GM04504 (cell line): ENCODE data around the gene ABHD2.
"Not testable (repeated sequence)": the region's sequence is repeated elsewhere in the genome, so short reads cannot be mapped to it uniquely, and the experiment has no call there.

ENCODE experiments used
- DNase-seq: peaks from one replicate; pipeline ENCODE4 v3.0.0-alpha.2; 2012; ENCODE audit warnings: low read depth

The ABHD2 gene

GRCh38 chr15:89087830-89088604, at the start of gene ABHD2:
TSS of gene ABHD2 (plus strand) at chr15:89088456. CDS start at chr15:89116328, 27,872 bp downstream.
- peak; percentile 100 for DNase-seq

DNA sequence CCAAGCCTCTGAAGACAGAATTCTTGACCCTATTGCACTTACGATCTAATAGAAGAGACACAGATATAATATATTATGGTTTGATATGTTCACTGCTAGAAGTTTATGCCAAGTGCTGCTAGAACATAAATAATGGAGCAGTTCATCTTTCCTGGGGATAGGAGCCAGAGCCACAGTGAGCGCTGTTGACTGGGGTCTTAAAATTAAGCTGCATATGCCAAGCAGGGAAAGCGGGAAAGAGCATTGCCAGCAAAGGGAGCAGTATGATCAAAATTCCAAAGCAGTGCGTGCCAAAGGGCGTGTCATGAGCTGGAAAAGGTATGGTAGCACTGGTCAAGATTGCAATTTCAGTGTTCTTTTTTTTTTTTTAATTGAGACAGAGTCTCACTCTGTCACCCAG, 49.1 kb upstream of the ABHD2 start:
- DNase-seq: no peak

DNA sequence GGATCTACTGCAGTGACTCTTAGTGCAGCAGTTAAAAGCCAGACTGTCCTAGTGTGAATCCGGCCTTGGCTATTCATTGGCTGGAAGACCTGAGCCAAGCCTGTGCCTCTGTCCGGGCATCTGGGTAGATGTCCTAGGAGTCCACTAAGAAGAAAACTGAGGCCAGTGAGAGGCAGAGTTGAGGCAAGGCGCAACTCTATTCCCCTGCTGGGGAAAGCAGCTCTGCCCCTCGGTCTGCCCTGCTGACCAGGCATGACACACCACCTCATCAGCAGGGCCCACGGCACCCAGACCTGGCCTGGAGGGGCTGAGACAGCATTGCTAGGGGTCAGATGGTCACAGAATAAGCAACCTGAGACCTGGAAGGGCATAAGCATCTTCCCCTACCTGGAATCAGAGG, 46.7 kb upstream of the ABHD2 start:
- no peak for DNase-seq

GRCh38 chr15:89042387-89042786, 45.9 kb upstream of the ABHD2 start:
- DNase-seq: no peak

DNA sequence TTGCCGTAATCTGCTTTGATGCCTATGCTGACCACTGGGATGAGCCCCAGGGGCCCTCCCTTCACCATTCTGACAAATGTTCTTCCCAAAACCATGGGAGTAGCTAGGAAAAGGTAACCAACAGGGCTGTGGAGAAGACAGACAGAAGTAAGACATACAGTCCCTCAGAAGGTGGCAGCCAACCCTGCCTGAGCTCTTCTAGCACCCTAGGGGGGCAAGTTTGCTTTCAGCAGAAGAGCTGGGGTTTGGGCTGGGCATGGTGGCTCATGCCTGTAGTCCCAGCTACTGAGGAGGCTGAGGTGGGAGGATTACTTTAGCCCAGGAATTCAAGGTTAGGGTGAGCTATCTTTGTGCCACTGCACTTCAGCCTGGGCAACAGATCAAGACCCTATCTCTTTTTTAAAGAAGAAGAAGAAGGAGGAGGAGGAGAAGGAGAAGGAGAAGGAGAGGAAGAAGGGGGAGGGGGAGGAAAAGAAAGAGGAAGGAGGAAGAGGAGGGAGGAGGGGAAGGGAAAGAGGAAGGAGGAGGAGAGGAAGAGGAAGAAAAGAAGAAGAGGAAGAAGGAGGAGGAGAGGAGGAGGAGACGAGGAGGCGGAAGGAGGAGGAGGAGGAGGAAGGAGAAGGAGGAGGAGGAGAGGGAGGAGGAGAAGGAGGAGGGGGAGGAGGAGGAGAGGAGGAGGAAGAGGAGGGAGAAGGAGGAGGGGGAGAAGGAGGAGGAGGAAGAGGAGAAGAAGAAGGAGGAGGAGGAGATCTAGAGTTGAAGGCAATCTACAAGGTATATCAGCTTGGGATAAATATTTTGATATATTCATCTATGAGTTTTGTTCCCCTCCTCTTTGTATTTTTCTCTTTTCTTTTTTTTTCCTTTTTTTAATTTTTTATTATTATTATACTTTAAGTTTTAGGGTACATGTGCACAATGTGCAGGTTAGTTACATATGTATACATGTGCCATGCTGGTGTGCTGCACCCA, 44.9 kb upstream of the ABHD2 start:
- no peak for DNase-seq

- not testable (repeated sequence) for DNase-seq
Observed at GRCh38 chr15:89049016-89049666, 39.1 kb upstream of the ABHD2 start.

- DNase-seq: peak; percentile 89
Observed at GRCh38 chr15:89051875-89052274, 36.4 kb upstream of the ABHD2 start.

- DNase-seq: peak; percentile 91
Observed at GRCh38 chr15:89052474-89052873, 35.8 kb upstream of the ABHD2 start.

DNA sequence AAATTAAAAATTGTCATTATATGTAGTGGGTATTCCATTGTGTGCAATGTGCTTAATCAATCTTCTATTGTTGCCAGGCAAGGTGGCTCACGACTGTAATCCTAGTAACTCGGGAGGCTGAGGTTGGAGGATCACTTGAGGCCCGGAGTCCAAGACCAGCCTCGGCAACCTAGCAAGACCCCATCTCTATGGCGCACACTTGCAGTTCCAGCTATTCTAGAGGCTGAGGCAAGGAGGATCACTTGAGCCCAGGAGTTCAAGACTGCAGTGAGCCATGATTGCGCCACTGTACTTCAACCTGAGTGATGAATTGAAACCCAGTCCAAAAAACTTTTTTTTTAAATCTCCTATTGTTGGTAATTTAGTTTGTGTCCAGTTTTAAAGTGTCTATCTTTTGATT, 33.4 kb upstream of the ABHD2 start:
- no peak for DNase-seq

DNA sequence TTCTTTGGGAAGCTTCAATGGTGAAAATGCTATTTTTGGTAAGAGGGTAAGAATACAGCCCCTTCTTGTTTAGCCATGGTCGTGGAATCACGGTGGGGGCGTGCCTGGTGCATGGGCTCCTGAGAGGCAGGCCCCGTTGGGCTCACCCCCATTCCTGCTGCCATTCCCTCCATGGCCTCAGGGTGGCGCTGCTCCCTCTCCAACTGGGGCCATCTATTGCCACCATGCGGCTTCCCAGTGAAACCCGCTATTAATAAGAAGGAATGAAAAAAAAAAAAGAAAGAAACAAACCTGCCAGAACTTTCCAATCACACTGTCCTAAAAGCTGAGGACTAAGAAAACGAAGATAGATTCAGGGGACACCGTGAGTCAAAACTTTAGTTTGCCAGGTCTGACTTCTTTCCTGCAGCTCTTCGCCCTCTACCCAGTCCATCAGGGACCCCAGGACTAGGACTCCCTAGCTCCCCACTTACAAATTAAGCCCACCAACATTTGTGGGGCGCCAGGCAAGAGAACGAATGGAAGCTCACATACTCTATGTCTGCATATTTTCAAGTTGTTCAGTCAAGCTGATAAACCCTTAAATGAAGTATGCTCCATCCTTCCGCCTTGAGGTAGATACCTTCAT, 30.6 kb upstream of the ABHD2 start:
- DNase-seq: peak; percentile 44

GRCh38 chr15:89058376-89058775, 29.9 kb upstream of the ABHD2 start:
- DNase-seq: no peak

DNA sequence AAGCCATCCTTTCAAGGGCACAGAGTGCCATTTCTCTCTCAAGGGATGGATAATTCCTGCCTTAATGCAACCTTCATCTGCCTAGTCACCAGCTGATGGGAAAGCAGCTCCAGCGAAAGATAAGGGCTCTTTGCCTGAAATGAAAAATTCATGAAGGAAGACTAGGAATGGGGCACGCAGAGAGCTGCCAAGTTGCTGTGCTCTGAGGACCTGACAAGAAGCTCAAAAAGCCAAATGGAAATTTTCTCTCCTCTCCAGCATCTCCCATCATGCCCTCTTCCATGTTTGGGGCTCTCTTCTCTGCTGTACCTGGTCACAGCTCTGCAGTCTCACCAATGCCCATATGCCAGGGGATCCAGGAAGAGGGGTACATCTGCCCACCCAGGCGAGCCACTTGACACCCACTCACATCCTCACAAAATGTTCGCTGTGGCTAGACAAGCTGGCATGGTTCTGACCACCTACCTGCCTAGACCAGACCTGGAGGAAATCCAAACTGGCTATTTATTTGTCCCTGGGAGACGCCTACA, 29.3 kb upstream of the ABHD2 start:
- DNase-seq: no peak

- DNase-seq: no peak
Observed at GRCh38 chr15:89066280-89066679, 22.0 kb upstream of the ABHD2 start.

- DNase-seq: no peak
Observed at GRCh38 chr15:89067751-89068150, 20.5 kb upstream of the ABHD2 start.

DNA sequence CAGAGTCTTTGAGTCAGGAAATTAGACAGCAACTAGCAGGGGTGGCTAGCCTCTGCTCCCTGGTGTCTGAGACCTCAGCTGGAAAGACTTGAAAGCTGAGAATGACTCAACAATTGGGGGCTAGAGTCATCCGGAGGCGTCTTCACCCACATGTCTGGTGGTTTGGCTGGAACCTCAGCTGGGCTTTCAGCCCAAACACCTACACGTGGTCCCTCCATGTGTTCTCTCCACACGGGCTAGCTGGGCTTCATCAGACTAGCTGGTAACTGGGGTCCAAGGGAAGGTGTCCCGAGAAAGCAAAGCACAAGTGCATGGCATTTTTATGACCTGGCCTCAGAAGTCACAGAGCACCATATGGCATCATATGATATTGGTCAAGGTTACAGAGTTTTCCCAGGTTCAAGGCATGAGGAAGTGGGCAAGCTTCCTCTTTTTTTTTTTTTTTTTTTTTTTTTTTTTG, 19.9 kb upstream of the ABHD2 start:
- peak; percentile 96 for DNase-seq

GRCh38 chr15:89070197-89071124, 17.8 kb upstream of the ABHD2 start:
- DNase-seq: no peak

- DNase-seq: no peak
Observed at GRCh38 chr15:89071471-89071870, 16.8 kb upstream of the ABHD2 start.

DNA sequence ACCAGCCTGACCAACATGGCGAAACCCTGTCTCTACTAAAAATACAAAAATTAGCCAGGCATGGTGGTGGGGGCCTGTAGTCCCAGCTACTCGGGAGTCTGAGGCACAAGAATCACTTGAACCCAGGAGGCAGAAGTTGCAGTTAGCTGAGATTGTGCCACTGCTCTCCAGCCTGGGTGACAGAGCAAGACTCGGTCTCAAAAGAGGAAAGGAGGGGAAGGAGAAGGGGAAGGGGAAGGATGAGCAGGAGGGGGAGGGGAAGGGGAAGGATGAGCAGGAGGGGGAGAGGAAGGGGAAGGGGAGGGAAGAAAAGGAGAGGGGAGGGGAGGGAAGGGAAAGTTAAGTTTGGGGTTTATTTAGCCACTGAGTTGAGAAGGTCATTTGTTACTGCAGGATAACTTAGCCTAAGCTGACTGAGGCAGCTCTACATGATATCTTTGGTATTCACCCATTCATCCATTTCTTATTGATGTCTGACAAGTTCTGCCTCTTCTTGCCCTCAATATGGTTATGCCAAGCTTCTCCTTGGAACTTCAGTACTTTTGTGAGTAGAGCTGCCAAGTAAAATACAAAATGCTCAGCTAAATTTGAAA, 15.9 kb upstream of the ABHD2 start:
- no peak for DNase-seq

DNA sequence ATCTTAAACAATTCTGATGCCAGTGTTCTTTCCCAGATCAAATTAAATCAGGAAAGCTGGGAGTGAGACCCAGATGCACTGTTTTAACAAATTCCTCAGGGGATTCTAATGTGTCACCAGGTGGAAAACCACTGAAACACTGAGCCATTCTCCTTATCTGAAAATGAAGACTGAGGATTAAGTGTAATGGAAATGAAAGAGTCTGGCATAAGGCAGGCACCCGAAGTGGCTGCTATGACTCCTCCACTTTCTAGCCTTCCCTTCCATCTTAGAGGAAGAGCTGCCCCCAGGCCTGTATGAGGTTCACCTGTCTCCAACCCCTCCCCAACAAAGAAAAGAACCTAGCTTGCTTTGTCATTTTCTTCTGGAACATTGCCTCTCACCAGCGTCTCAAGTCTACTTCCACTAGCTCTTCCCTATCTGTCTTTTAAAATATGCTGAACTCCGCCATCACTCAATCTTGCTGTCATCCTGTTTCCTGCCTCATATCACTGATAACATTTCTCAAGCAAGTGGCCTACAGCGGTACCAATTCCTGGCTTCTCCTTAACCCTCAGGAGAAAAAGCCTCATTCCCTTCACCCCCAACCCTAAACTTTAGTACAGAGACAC, 13.7 kb upstream of the ABHD2 start:
- DNase-seq: no peak
